ENCODE data around the gene NEK10. TPM values are rescaled to one million over a fixed set of nuclear protein-coding genes. Genes with fewer than 3 reads are reported as not detected.

NEK10 gene
- total RNA-seq, 4 donors from 2014 or later: 0.58 to 2.5 (median 1.1) TPM

GRCh38 chr3:27279123-27279522 lies 90.1 kb downstream of the NEK10 start:
- Histone ChIP-seq H3K4me1 (peaks cover 0 to 4% (median 0%) of the 10 kb centered on the region in 4 donors), H3K36me3 (no peaks in the 10 kb centered on the region), H3K27ac (replicated peaks in 1 of 4) (no peak overlapping the region), H3K4me3 (no peak overlapping the region), H3K9me3 (no peaks in the 10 kb centered on the region), H3K27me3 (no peaks in the 10 kb centered on the region)
- DNase-seq (ENCODE audit: extremely low spot score): no peak
- WGBS: 40% methylated on average over 1 of the region's 1 CpG
- intact Hi-C loops (cut with DNase I): loop anchor here (2.0 kb wide), 1 partner anchor 144 kb away; no protein-coding TSS in a partner anchor
- TF ChIP-seq CTCF (IDR thresholded peaks at IDR 0.05) (peak; percentile 40 to 42 (median 42)), POLR2A (IDR thresholded peaks at IDR 0.05; ENCODE audit: low read depth) (no peak)

GRCh38 chr3:27278383-27279055 lies 90.7 kb downstream of the NEK10 start:
- H3K4me1 ChIP-seq: peaks cover 0 to 4% (median 0%) of the 10 kb centered on the region in 4 donors
- no peak overlapping the region for H3K27ac ChIP-seq (replicated peaks in 1 of 4)
- H3K9me3 ChIP-seq: no peaks in the 10 kb centered on the region
- TF ChIP-seq EP300 (IDR thresholded peaks at IDR 0.05): no peak
- no peaks in the 10 kb centered on the region for H3K27me3 ChIP-seq
- H3K4me3 ChIP-seq: no peak overlapping the region
- intact Hi-C loops (cut with DNase I): loop anchor here (2.0 kb wide), 1 partner anchor 144 kb away; no protein-coding TSS in a partner anchor
- H3K36me3 ChIP-seq: no peaks in the 10 kb centered on the region
- WGBS: 89% methylated on average over 3 of the region's 3 CpGs
- DNase-seq (ENCODE audit: extremely low spot score): no peak

- TF ChIP-seq POLR2AphosphoS5 (IDR thresholded peaks at IDR 0.05) (no peak), EP300 (IDR thresholded peaks at IDR 0.05) (no peak), CTCF (IDR thresholded peaks at IDR 0.05) (no peak), POLR2A (IDR thresholded peaks at IDR 0.05; ENCODE audit: low read depth) (no peak)
- DNase-seq (ENCODE audit: extremely low spot score): no peak
- Histone ChIP-seq H3K36me3 (no peaks in the 10 kb centered on the region), H3K4me3 (no peak overlapping the region), H3K27me3 (no peaks in the 10 kb centered on the region), H3K9me3 (no peaks in the 10 kb centered on the region), H3K4me1 (peaks cover 0 to 4% (median 0%) of the 10 kb centered on the region in 4 donors), H3K27ac (replicated peaks in 1 of 4) (no peak overlapping the region)
- WGBS: 94% methylated on average over 5 of the region's 5 CpGs
- intact Hi-C loops (cut with DNase I): no loop called here
Measured at GRCh38 chr3:27275441-27275990, 93.7 kb downstream of the NEK10 start.

GRCh38 chr3:27271890-27272289 lies 97.3 kb downstream of the NEK10 start:
- Histone ChIP-seq H3K27me3 (no peaks in the 10 kb centered on the region), H3K4me3 (no peak overlapping the region), H3K9me3 (no peaks in the 10 kb centered on the region), H3K36me3 (peaks cover 0 to 4% (median 0%) of the 10 kb centered on the region in 4 donors), H3K4me1 (no peaks in the 10 kb centered on the region), H3K27ac (replicated peaks in 1 of 4) (no peak overlapping the region)
- DNase-seq (ENCODE audit: extremely low spot score): no peak
- intact Hi-C loops (cut with DNase I): no loop called here
- TF ChIP-seq CTCF (IDR thresholded peaks at IDR 0.05) (no peak), POLR2A (IDR thresholded peaks at IDR 0.05; ENCODE audit: low read depth) (no peak), POLR2AphosphoS5 (IDR thresholded peaks at IDR 0.05) (no peak), EP300 (IDR thresholded peaks at IDR 0.05) (no peak)

- Histone ChIP-seq H3K9me3 (peaks cover 0 to 4% (median 0%) of the 10 kb centered on the region in 4 donors), H3K27me3 (no peaks in the 10 kb centered on the region), H3K36me3 (no peaks in the 10 kb centered on the region), H3K4me3 (no peak overlapping the region), H3K27ac (replicated peaks in 1 of 4) (no peak overlapping the region), H3K4me1 (no peaks in the 10 kb centered on the region)
- intact Hi-C loops (cut with DNase I): no loop called here
- no peak for DNase-seq (ENCODE audit: extremely low spot score)
- no peak for TF ChIP-seq POLR2AphosphoS5 (IDR thresholded peaks at IDR 0.05)
- no peak for TF ChIP-seq CTCF (IDR thresholded peaks at IDR 0.05)
- TF ChIP-seq EP300 (IDR thresholded peaks at IDR 0.05): no peak
- no peak for TF ChIP-seq POLR2A (IDR thresholded peaks at IDR 0.05; ENCODE audit: low read depth)
- 59% methylated on average over 1 of the region's 1 CpG for WGBS
Measured at GRCh38 chr3:27254896-27255295, 114.3 kb downstream of the NEK10 start.
